ENCODE measurements around the gene MTMR3.

Gene MTMR3

GRCh38 chr22:29917052-29917902 lies 34.3 kb downstream of the MTMR3 start:
- no peak for DNase-seq

GRCh38 chr22:29925402-29925801 lies 42.4 kb downstream of the MTMR3 start:
- no peak for DNase-seq

- no peak for DNase-seq
Observed at GRCh38 chr22:29926057-29926456, 43.1 kb downstream of the MTMR3 start.

GRCh38 chr22:29932136-29932535 lies 49.2 kb downstream of the MTMR3 start:
- no peak for DNase-seq

- DNase-seq, result no peak
Observed at GRCh38 chr22:29933619-29934018, 50.6 kb downstream of the MTMR3 start.

GRCh38 chr22:29934596-29934995 lies 51.6 kb downstream of the MTMR3 start:
- DNase-seq, result no peak

GRCh38 chr22:29936186-29936585 lies 53.2 kb downstream of the MTMR3 start:
- no peak for DNase-seq

- DNase-seq, result no peak
Observed at GRCh38 chr22:29937940-29938693, 55.1 kb downstream of the MTMR3 start.

- no peak for DNase-seq
Observed at GRCh38 chr22:29940526-29940925, 57.6 kb downstream of the MTMR3 start.

- DNase-seq, result no peak
Observed at GRCh38 chr22:29944339-29944738, 61.4 kb downstream of the MTMR3 start.

GRCh38 chr22:29945435-29945834 lies 62.5 kb downstream of the MTMR3 start:
- no peak for DNase-seq

GRCh38 chr22:29946220-29946619 lies 63.2 kb downstream of the MTMR3 start:
- no peak for DNase-seq

- no peak for DNase-seq
Observed at GRCh38 chr22:29947410-29948384, 64.7 kb downstream of the MTMR3 start.

GRCh38 chr22:29948385-29948769 lies 65.4 kb downstream of the MTMR3 start:
- no peak for DNase-seq

GRCh38 chr22:29949872-29950271 lies 66.9 kb downstream of the MTMR3 start:
- no peak for DNase-seq

- no peak for DNase-seq
Observed at GRCh38 chr22:29951791-29952413, 68.9 kb downstream of the MTMR3 start.

- DNase-seq, result no peak
Observed at GRCh38 chr22:29954203-29954855, 71.4 kb downstream of the MTMR3 start.

- no peak for DNase-seq
Observed at GRCh38 chr22:29956680-29957079, 73.7 kb downstream of the MTMR3 start.

- no peak for DNase-seq
Observed at GRCh38 chr22:29958170-29958569, 75.2 kb downstream of the MTMR3 start.

GRCh38 chr22:29964776-29965175 lies 81.8 kb downstream of the MTMR3 start:
- DNase-seq, result no peak

- DNase-seq, result no peak
Observed at GRCh38 chr22:29967461-29967860, 84.5 kb downstream of the MTMR3 start.

- DNase-seq, result no peak
Observed at GRCh38 chr22:29971607-29972006, 88.6 kb downstream of the MTMR3 start.

Measured in cortex of kidney (tissue), 1 donor.